IMR-90 (cell line): ENCODE data around the gene RNF213. TPM values are rescaled to one million over a fixed set of nuclear protein-coding genes. Genes with fewer than 3 reads are reported as not detected.

Experiments used
- ATAC-seq: fragments of 200-7000 bp; cut with Tn5 transposase; 2 replicates; pipeline ENCODE4 v1.9.1; 2020; ENCODE audit warnings: low read depth, mild to moderate bottlenecking, moderate library complexity
- BruUV-seq: library from RNA; stranded (reverse); fragments of 400-500 nt; replicated peaks from 2 replicates; lab custom pipeline; 2021; lab: Mats Ljungman, UMichigan
- CTCF ChIA-PET: fragments of 300-600 bp; formaldehyde crosslinking; extraction: SDS; loops from one replicate; lab custom pipeline; 2021; ENCODE audit warnings: antibody characterized with exemption; lab: Yijun Ruan, JAX
- POLR2A ChIA-PET: fragments of 300-600 bp; sonication (Branson Sonifier 250); formaldehyde crosslinking; loops from one replicate; lab custom pipeline; 2022; ENCODE audit warnings: antibody characterized with exemption; ENCODE audit not compliant: unreplicated experiment; lab: Charles Lee
- DNase-seq: peaks from one replicate; pipeline ENCODE4 v3.0.0; 2013
- H2AFZ ChIP-seq: replicated peaks from 2 replicates; pipeline ENCODE3; 2013; ENCODE audit warnings: low read length, mild to moderate bottlenecking; ENCODE audit not compliant: poor library complexity
- H2AK5ac ChIP-seq: 2 replicates; pipeline ENCODE4 v1.6.1; 2013; ENCODE audit warnings: low read depth, low read length, inconsistent platforms
- H2AK9ac ChIP-seq: replicated peaks from 2 replicates; pipeline ENCODE3; 2013; ENCODE audit warnings: mild to moderate bottlenecking, low read depth, low read length, moderate library complexity; ENCODE audit not compliant: poor library complexity
- H2BK120ac ChIP-seq: 2 replicates; pipeline ENCODE4 v1.6.1; 2013; ENCODE audit warnings: low read depth, low read length, inconsistent platforms
- H2BK15ac ChIP-seq: 3 replicates; pipeline ENCODE4 v1.6.1; 2013; ENCODE audit warnings: low read depth, low read length, inconsistent platforms
- H2BK20ac ChIP-seq: 2 replicates; pipeline ENCODE4 v1.6.1; 2013; ENCODE audit warnings: low read depth, mild to moderate bottlenecking, inconsistent platforms, low read length, moderate library complexity
- H2BK5ac ChIP-seq: 2 replicates; pipeline ENCODE4 v1.6.1; 2013; ENCODE audit warnings: mild to moderate bottlenecking, low read depth, low read length, inconsistent platforms; ENCODE audit not compliant: poor library complexity, severe bottlenecking
- H3K14ac ChIP-seq: replicated peaks from 2 replicates; pipeline ENCODE4 v1.6.1; 2013; ENCODE audit warnings: low read depth, low read length, inconsistent platforms
- H3K18ac ChIP-seq: 2 replicates; pipeline ENCODE4 v1.6.1; 2013; ENCODE audit warnings: low read depth, low read length, control low read depth
- H3K23ac ChIP-seq: 2 replicates; pipeline ENCODE4 v1.6.1; 2013; ENCODE audit warnings: low read depth, low read length, inconsistent platforms
- H3K27ac ChIP-seq: 2 replicates; pipeline ENCODE4 v1.5.1; 2013; ENCODE audit warnings: mild to moderate bottlenecking, control low read depth, low read length; ENCODE audit not compliant: insufficient read depth
- H3K27me3 ChIP-seq: 2 replicates; pipeline ENCODE4 v1.6.1; 2013; ENCODE audit warnings: low read length; ENCODE audit not compliant: control insufficient read depth, insufficient read depth
- H3K36me3 ChIP-seq: 2 replicates; pipeline ENCODE4 v1.6.1; 2013; ENCODE audit warnings: low read length, mixed read lengths; ENCODE audit not compliant: control insufficient read depth, insufficient read depth
- H3K4ac ChIP-seq: 2 replicates; pipeline ENCODE4 v1.6.1; 2013; ENCODE audit warnings: low read depth, low read length, inconsistent platforms
- H3K4me1 ChIP-seq: 2 replicates; pipeline ENCODE4 v1.6.1; 2013; ENCODE audit warnings: low read length, mixed read lengths; ENCODE audit not compliant: control insufficient read depth, insufficient read depth
- H3K4me2 ChIP-seq: 2 replicates; pipeline ENCODE4 v1.6.1; 2013; ENCODE audit warnings: low read depth, mild to moderate bottlenecking, control low read depth, low read length, moderate library complexity
- H3K4me3 ChIP-seq: 2 replicates; pipeline ENCODE4 v1.5.1; 2013; ENCODE audit warnings: low read depth, mild to moderate bottlenecking, control low read depth, low read length, moderate library complexity; ENCODE audit not compliant: insufficient read depth
- H3K56ac ChIP-seq: 2 replicates; pipeline ENCODE4 v1.6.1; 2013; ENCODE audit warnings: low read length, inconsistent platforms; ENCODE audit not compliant: insufficient read depth; ENCODE audit errors: extremely low read depth
- H3K79me1 ChIP-seq, 2 experiments: 2 replicates each; pipeline ENCODE4 v1.6.1; 2013; ENCODE audit warnings: low read length in 2 of 2, inconsistent platforms in 1 of 2, low read depth in 1 of 2
- H3K9ac ChIP-seq: 2 replicates; pipeline ENCODE4 v1.6.1; 2013; ENCODE audit warnings: low read depth, low read length, control low read depth
- H3K9me1 ChIP-seq: 2 replicates; pipeline ENCODE4 v1.6.1; 2013; ENCODE audit warnings: low read length, inconsistent platforms; ENCODE audit not compliant: insufficient read depth
- H3K9me3 ChIP-seq: 2 replicates; pipeline ENCODE4 v1.6.1; 2013; ENCODE audit warnings: low read length; ENCODE audit not compliant: control insufficient read depth, insufficient read depth
- H4K20me1 ChIP-seq: 2 replicates; pipeline ENCODE4 v1.6.1; 2013; ENCODE audit warnings: low read length, inconsistent platforms; ENCODE audit not compliant: insufficient read depth
- H4K5ac ChIP-seq: 2 replicates; pipeline ENCODE4 v1.6.1; 2013; ENCODE audit warnings: mild to moderate bottlenecking, low read depth, low read length, control low read depth
- H4K8ac ChIP-seq, 2 experiments: 2 replicates each; pipeline ENCODE4 v1.6.1; 2013; ENCODE audit warnings: low read depth in 2 of 2, low read length in 2 of 2, control low read depth in 1 of 2, inconsistent platforms in 1 of 2
- H4K91ac ChIP-seq: 2 replicates; pipeline ENCODE4 v1.6.1; 2013; ENCODE audit warnings: low read depth, low read length, inconsistent platforms; ENCODE audit not compliant: insufficient read depth
- CEBPB ChIP-seq: IDR thresholded peaks from 2 replicates; pipeline ENCODE4 v1.6.1; 2012; ENCODE audit warnings: low read depth, low read length, improper control_type of control experiment
- CHD1 ChIP-seq: IDR thresholded peaks from 2 replicates; pipeline ENCODE4 v1.6.1; 2012; ENCODE audit warnings: low read depth, low read length, improper control_type of control experiment
- ELK1 ChIP-seq: fragments of 150-350 bp; IDR thresholded peaks from 2 replicates; pipeline ENCODE4 v1.6.1; 2016; ENCODE audit warnings: low read depth, mild to moderate bottlenecking, low read length, moderate library complexity, borderline replicate concordance
- MAFK ChIP-seq: IDR thresholded peaks from 2 replicates; pipeline ENCODE4 v1.6.1; 2012; ENCODE audit warnings: low read depth, low read length, improper control_type of control experiment
- MAZ ChIP-seq: IDR thresholded peaks from 2 replicates; pipeline ENCODE4 v1.6.1; 2012; ENCODE audit warnings: low read depth, mild to moderate bottlenecking, low read length, improper control_type of control experiment, moderate library complexity, borderline replicate concordance
- NFE2L2 ChIP-seq: fragments of 150-350 bp; IDR thresholded peaks from 2 replicates; pipeline ENCODE4 v1.6.1; 2016; ENCODE audit warnings: low read depth, mild to moderate bottlenecking, low read length
- RCOR1 ChIP-seq: IDR thresholded peaks from 2 replicates; pipeline ENCODE4 v1.6.1; 2012; ENCODE audit warnings: mild to moderate bottlenecking, low read length, improper control_type of control experiment; ENCODE audit not compliant: insufficient replicate concordance
- RFX5 ChIP-seq: IDR thresholded peaks from 2 replicates; pipeline ENCODE4 v1.8.0; 2012; ENCODE audit warnings: low read depth, mild to moderate bottlenecking, low read length, moderate library complexity
- SMC3 ChIP-seq: fragments of 150-350 bp; IDR thresholded peaks from 2 replicates; pipeline ENCODE4 v1.6.1; 2016; ENCODE audit warnings: low read depth, mild to moderate bottlenecking, antibody characterized with exemption, low read length, moderate library complexity
- USF2 ChIP-seq: fragments of 150-350 bp; IDR thresholded peaks from 2 replicates; pipeline ENCODE4 v1.6.1; 2017; ENCODE audit warnings: mild to moderate bottlenecking, antibody characterized with exemption, low read length, low read depth
- WGBS, 2 experiments: methylation state at CpG; one replicate each; pipeline versions ENCODE4 v1.1.5 to v1.1.7; 2013; ENCODE audit warnings: missing lambda C conversion rate in 2 of 2; ENCODE audit not compliant: insufficient read length in 1 of 2; ENCODE audit errors: extremely low coverage in 2 of 2; 5-methylcytosine and 5-hydroxymethylcytosine counted together
- dilution Hi-C: fragments of 300-500 bp; cut with HindIII; formaldehyde crosslinking; loops from one replicate; pipeline ENCODE4 v1.14.3; 2018; ENCODE audit warnings: low sequenced_read_pairs; ENCODE audit not compliant: unreplicated experiment
- in situ Hi-C: fragments of 300-500 bp; cut with MboI; formaldehyde crosslinking; loops from 3 replicates; pipeline ENCODE4 v1.14.3; 2019; ENCODE audit warnings: low sequenced_read_pairs, inconsistent platforms, mixed read lengths
- intact Hi-C: fragments of 100-400 bp; cut with micrococcal nuclease; formaldehyde crosslinking; loops from 2 replicates; pipeline ENCODE4 v1.10.0; 2022
- polyA plus RNA-seq, 3 experiments: library from polyadenylated mRNA; depleted of rRNA; stranded (reverse); fragments of >200 nt; gene quantifications; 2 replicates each; pipeline ENCODE4 v1.2.3, GENCODE V29; 2012; ENCODE audit warnings: low replicate concordance in 1 of 3
- total RNA-seq: library from RNA; depleted of rRNA; stranded (reverse); fragments of >200 nt; gene quantifications from 2 replicates; pipeline ENCODE4 v1.2.3, GENCODE V29; 2012
- TF ChIP-seq, protein P1 (sequence below): conservative IDR thresholded peaks from 2 replicates; pipeline ENCODE4 v1.5.1; 2012; ENCODE audit warnings: mild to moderate bottlenecking, low read depth, low read length, improper control_type of control experiment

The RNF213 gene
- total and polyA plus RNA-seq, 2 of the 4 experiments (the other 2 are of a cell fraction): 23.4 to 36.0 TPM

- H2BK5ac ChIP-seq: no peak overlapping the region
- H2BK120ac ChIP-seq: no peak overlapping the region
- no peak overlapping the region for H3K4me3 ChIP-seq
- H2BK15ac ChIP-seq: no peak overlapping the region
- H4K20me1 ChIP-seq: no peaks in the 10 kb centered on the region
- intact Hi-C loops: no loop called here
- WGBS, 2 experiments: 50 to 100% methylated on average over 1 to 2 of the region's 6 CpGs
- no peaks in the 10 kb centered on the region for H3K9me1 ChIP-seq
- no peak overlapping the region for H3K23ac ChIP-seq
- H3K4me1 ChIP-seq: no peaks in the 10 kb centered on the region
- H3K14ac ChIP-seq: no peak overlapping the region
- H3K27ac ChIP-seq: no peak overlapping the region
- no peak overlapping the region for H3K56ac ChIP-seq
- BruUV-seq: no TSS peak
- H3K4ac ChIP-seq: no peak overlapping the region
- H3K9ac ChIP-seq: no peak overlapping the region
- ChIA-PET POLR2A (no interaction called here), CTCF (no interaction called here)
- TF ChIP-seq SMC3 (no peak), RCOR1 (no peak), MAFK (no peak), ELK1 (no peak), MAZ (no peak), RFX5 (no peak), CHD1 (no peak), USF2 (no peak), CEBPB (no peak), NFE2L2 (no peak)
- TF ChIP-seq, protein P1, sequence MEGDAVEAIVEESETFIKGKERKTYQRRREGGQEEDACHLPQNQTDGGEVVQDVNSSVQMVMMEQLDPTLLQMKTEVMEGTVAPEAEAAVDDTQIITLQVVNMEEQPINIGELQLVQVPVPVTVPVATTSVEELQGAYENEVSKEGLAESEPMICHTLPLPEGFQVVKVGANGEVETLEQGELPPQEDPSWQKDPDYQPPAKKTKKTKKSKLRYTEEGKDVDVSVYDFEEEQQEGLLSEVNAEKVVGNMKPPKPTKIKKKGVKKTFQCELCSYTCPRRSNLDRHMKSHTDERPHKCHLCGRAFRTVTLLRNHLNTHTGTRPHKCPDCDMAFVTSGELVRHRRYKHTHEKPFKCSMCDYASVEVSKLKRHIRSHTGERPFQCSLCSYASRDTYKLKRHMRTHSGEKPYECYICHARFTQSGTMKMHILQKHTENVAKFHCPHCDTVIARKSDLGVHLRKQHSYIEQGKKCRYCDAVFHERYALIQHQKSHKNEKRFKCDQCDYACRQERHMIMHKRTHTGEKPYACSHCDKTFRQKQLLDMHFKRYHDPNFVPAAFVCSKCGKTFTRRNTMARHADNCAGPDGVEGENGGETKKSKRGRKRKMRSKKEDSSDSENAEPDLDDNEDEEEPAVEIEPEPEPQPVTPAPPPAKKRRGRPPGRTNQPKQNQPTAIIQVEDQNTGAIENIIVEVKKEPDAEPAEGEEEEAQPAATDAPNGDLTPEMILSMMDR: no peak
- DNase-seq (no peak), ATAC-seq (no peak)
- H3K79me1 ChIP-seq: no peaks in the 10 kb centered on the region
- H4K5ac ChIP-seq: no peak overlapping the region
- H2BK20ac ChIP-seq: no peak overlapping the region
- no peak overlapping the region for H4K91ac ChIP-seq
- H2AK9ac ChIP-seq: no peak overlapping the region
- H3K4me2 ChIP-seq: no peak overlapping the region
- H3K27me3 ChIP-seq: peaks cover 13% of the 10 kb centered on the region
- no peak overlapping the region for H2AK5ac ChIP-seq
- H2AFZ ChIP-seq: no peak overlapping the region
- in situ Hi-C loops: no loop called here
- H3K18ac ChIP-seq: no peak overlapping the region
- H4K8ac ChIP-seq: no peak overlapping the region
- H3K36me3 ChIP-seq: no peaks in the 10 kb centered on the region
- H3K9me3 ChIP-seq: no peaks in the 10 kb centered on the region
- dilution Hi-C loops: no loop called here
Measured at GRCh38 chr17:80408872-80409271, 148.2 kb downstream of the RNF213 start.
